Measurements from ENCODE around the gene NDUFAF4.

GRCh38 chr6:96911171-96911570 lies 13.5 kb upstream of the NDUFAF4 start:
- TF ChIP-seq CTCF (IDR thresholded peaks at IDR 0.05; ENCODE audit: insufficient read depth, low read depth, low read length) (no peak), EZH2 (IDR thresholded peaks at IDR 0.05; ENCODE audit: insufficient read depth, low read length) (no peak)
